PC-9 (cell line): ENCODE data around the gene SH3BP5L. TPM values are rescaled to one million over a fixed set of nuclear protein-coding genes. Genes with fewer than 3 reads are reported as not detected.
A peak's percentile ranks its signal among the peaks of the same experiment; 100 is the strongest.

Experiments
- BruUV-seq: library from RNA; stranded (reverse); fragments of 400-500 nt; replicated peaks from 2 replicates; lab custom pipeline; 2021; lab: Mats Ljungman, UMichigan
- CTCF ChIA-PET: fragments of 300-600 bp; sonication (Branson Sonifier 250); formaldehyde crosslinking; loops from one replicate; lab custom pipeline; 2022; ENCODE audit warnings: antibody characterized with exemption; lab: Charles Lee
- POLR2A ChIA-PET: fragments of 300-600 bp; sonication (Branson Sonifier 250); formaldehyde crosslinking; loops from one replicate; lab custom pipeline; 2022; ENCODE audit warnings: antibody characterized with exemption; ENCODE audit not compliant: unreplicated experiment; lab: Charles Lee
- DNase-seq, 2 experiments: peaks; one replicate each; pipeline versions ENCODE4 v3.0.0 to v3.0.0-alpha.2; 2015 to 2022; ENCODE audit warnings: mixed read lengths in 1 of 2
- H2AFZ ChIP-seq: fragments of 200-600 bp; sonication (generic); 2 replicates; pipeline ENCODE4 v1.8.1; 2017; ENCODE audit warnings: antibody characterized with exemption
- H3F3A ChIP-seq: fragments of 200-600 bp; sonication (generic); 2 replicates; pipeline ENCODE4 v1.8.1; 2017; ENCODE audit warnings: antibody characterized with exemption, mild to moderate bottlenecking, low read depth; ENCODE audit not compliant: insufficient read depth
- H3K27ac ChIP-seq: fragments of 200-600 bp; sonication (generic); 2 replicates; pipeline ENCODE4 v1.6.1; 2016; ENCODE audit warnings: mixed run types
- H3K27me3 ChIP-seq: fragments of 200-600 bp; sonication (generic); 2 replicates; pipeline ENCODE4 v1.6.1; 2016; ENCODE audit warnings: low read depth, mixed run types; ENCODE audit not compliant: insufficient read depth
- H3K36me3 ChIP-seq: fragments of 200-600 bp; sonication (generic); 2 replicates; pipeline ENCODE4 v1.6.1; 2016; ENCODE audit warnings: low read depth, mixed run types
- H3K4me1 ChIP-seq: fragments of 200-600 bp; sonication (generic); replicated peaks from 2 replicates; pipeline ENCODE4 v1.6.1; 2016; ENCODE audit warnings: mixed run types; ENCODE audit not compliant: insufficient read depth
- H3K4me2 ChIP-seq: fragments of 200-600 bp; sonication (generic); 2 replicates; pipeline ENCODE4 v1.6.1; 2017; ENCODE audit warnings: mixed run types
- H3K4me3 ChIP-seq: fragments of 200-600 bp; sonication (generic); 2 replicates; pipeline ENCODE4 v1.6.1; 2016; ENCODE audit warnings: mixed run types
- H3K79me2 ChIP-seq: fragments of 200-600 bp; sonication (generic); 2 replicates; pipeline ENCODE4 v1.6.1; 2017; ENCODE audit warnings: low read depth, mixed run types
- H3K9me2 ChIP-seq: fragments of 200-600 bp; sonication (generic); 2 replicates; pipeline ENCODE4 v1.8.1; 2017; ENCODE audit warnings: mild to moderate bottlenecking; ENCODE audit not compliant: insufficient read depth
- H3K9me3 ChIP-seq: fragments of 200-600 bp; sonication (generic); 2 replicates; pipeline ENCODE4 v1.8.1; 2016; ENCODE audit warnings: low read depth; ENCODE audit not compliant: insufficient read depth
- H4K20me1 ChIP-seq: fragments of 200-600 bp; sonication (generic); 2 replicates; pipeline ENCODE4 v1.8.1; 2017; ENCODE audit not compliant: insufficient read depth
- EZH2 ChIP-seq: fragments of 200-600 bp; sonication (generic); IDR thresholded peaks from 2 replicates; pipeline ENCODE4 v1.8.0; 2017; ENCODE audit warnings: antibody characterized with exemption, low read depth
- intact Hi-C: fragments of 100-400 bp; cut with micrococcal nuclease; formaldehyde crosslinking; loops from one replicate; pipeline ENCODE4 v1.10.0; 2022; ENCODE audit not compliant: unreplicated experiment
- total RNA-seq: library from RNA; stranded (reverse); gene quantifications from 2 replicates; pipeline ENCODE4 v1.2.3, GENCODE V29; 2021
- TF ChIP-seq, protein P1 (sequence below): fragments of 200-600 bp; sonication (generic); conservative IDR thresholded peaks from 2 replicates; pipeline ENCODE4 v1.6.1; 2017; ENCODE audit warnings: mixed run types, antibody characterized with exemption, mild to moderate bottlenecking, moderate library complexity

SH3BP5L gene
- total RNA-seq, 1 experiment from 2014 or later, result 24.6 TPM

DNA sequence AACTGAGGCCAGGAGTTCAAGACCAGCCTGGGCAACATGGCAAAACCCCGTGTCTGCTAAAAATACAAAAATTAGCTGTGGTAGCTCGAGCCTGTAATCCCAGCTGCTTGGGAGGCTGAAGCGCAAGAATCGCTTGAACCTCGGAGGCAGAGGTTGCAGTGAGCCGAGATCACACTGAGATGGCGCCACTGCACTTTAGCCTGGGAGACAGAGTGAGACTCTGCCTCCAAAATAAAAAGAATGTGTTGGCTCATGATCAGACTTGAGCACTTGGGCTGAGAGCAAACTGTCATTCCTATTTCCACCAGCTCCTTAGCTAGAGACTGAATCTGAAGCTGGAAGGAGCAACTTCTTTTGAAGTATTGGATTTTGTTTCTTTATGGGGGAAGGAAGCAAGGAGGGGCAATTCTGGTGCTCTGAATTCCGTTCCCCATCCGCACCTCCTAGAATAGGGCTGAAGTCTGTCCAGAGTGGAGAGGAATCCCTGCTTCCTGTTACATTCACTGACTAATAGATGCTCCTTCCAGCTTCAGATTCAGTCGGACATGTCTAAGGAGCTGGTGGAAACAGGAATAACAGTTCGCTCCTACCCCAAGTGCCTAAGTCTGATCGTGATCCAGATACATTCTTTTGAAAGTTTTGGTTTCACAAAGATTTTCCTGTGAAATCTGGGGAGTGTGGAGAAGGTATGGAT, 16.1 kb upstream of the SH3BP5L start:
- no TSS peak for BruUV-seq
- H3F3A ChIP-seq, result peaks cover 3% of the 10 kb centered on the region; the same call in 1 of the 2 replicates
- H3K4me1 ChIP-seq, result peaks cover 11% of the 10 kb centered on the region; the same call in 1 of the 2 replicates
- no peak overlapping the region for H3K27ac ChIP-seq
- H4K20me1 ChIP-seq, result no peaks in the 10 kb centered on the region
- TF ChIP-seq, protein P1, sequence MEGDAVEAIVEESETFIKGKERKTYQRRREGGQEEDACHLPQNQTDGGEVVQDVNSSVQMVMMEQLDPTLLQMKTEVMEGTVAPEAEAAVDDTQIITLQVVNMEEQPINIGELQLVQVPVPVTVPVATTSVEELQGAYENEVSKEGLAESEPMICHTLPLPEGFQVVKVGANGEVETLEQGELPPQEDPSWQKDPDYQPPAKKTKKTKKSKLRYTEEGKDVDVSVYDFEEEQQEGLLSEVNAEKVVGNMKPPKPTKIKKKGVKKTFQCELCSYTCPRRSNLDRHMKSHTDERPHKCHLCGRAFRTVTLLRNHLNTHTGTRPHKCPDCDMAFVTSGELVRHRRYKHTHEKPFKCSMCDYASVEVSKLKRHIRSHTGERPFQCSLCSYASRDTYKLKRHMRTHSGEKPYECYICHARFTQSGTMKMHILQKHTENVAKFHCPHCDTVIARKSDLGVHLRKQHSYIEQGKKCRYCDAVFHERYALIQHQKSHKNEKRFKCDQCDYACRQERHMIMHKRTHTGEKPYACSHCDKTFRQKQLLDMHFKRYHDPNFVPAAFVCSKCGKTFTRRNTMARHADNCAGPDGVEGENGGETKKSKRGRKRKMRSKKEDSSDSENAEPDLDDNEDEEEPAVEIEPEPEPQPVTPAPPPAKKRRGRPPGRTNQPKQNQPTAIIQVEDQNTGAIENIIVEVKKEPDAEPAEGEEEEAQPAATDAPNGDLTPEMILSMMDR, result peak; percentile 36; the same call in 1 of the 2 replicates
- no peak for TF ChIP-seq EZH2
- no peaks in the 10 kb centered on the region for H3K36me3 ChIP-seq
- H3K4me3 ChIP-seq, result no peak overlapping the region
- H2AFZ ChIP-seq, result no peak overlapping the region
- no peaks in the 10 kb centered on the region for H3K9me2 ChIP-seq
- no peaks in the 10 kb centered on the region for H3K9me3 ChIP-seq
- H3K79me2 ChIP-seq, result peaks cover 20% of the 10 kb centered on the region
- ChIA-PET CTCF (no interaction called here), POLR2A (no interaction called here)
- H3K27me3 ChIP-seq, result no peaks in the 10 kb centered on the region
- DNase-seq, result no peak
- intact Hi-C loops, result no loop called here
- no peak overlapping the region for H3K4me2 ChIP-seq

DNA sequence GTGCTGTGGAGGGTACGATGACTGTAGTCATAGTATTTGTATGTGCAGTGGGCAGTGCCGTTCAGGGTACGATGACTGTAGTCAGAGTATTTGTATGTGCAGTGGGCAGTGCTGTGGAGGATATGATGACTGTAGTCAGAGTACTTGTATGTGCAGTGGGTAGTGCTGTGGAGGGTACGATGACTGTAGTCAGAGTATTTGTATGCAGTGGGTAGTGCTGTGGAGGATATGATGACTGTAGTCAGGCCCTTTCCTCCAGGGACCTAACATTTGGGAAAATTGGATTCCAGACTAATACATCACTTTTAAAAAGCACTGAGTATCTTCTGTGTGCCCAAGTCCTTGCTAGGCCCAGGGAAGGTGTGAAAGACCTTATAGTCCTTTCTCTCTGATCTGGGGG, 15.2 kb upstream of the SH3BP5L start:
- Histone ChIP-seq H3K4me2 (no peak overlapping the region), H4K20me1 (no peaks in the 10 kb centered on the region), H3K4me1 (peaks cover 11% of the 10 kb centered on the region; the same call in 1 of the 2 replicates), H3K4me3 (no peak overlapping the region), H3K27ac (no peak overlapping the region), H3K9me3 (no peaks in the 10 kb centered on the region), H3K9me2 (no peaks in the 10 kb centered on the region), H3K36me3 (no peaks in the 10 kb centered on the region), H3F3A (peaks cover 3% of the 10 kb centered on the region; the same call in 1 of the 2 replicates), H3K27me3 (no peaks in the 10 kb centered on the region), H2AFZ (no peak overlapping the region), H3K79me2 (peaks cover 20% of the 10 kb centered on the region)
- no peak for TF ChIP-seq EZH2
- TF ChIP-seq, protein P1, result no peak
- ChIA-PET CTCF (no interaction called here), POLR2A (no interaction called here)
- BruUV-seq, result no TSS peak
- DNase-seq, result no peak
- intact Hi-C loops, result no loop called here

DNA sequence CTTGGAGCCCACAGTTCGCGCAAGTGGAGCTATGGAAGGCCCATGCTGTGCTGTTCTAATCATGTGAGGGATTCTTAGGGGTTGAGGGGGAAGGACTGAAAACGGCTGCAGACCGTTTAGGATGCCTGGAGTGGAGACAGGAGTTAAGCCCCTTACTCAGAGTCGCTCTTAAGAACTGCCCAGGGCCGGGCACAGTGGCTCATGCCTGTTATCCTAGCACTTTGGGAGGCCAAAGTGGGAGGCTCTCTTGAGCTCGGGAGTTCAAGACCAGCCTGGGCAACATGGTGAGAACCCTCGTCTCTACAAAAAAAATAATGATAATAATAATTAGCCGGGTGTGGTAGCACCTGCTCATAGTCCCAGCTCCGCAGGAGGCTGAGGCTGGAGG, 13.4 kb upstream of the SH3BP5L start:
- DNase-seq, result no peak
- BruUV-seq, result TSS peak; percentile 50
- Histone ChIP-seq H3K9me3 (no peaks in the 10 kb centered on the region), H2AFZ (peak overlapping the region; percentile 93), H3K4me3 (peak overlapping the region; percentile 83), H3K36me3 (no peaks in the 10 kb centered on the region), H3K27ac (peak overlapping the region; percentile 88), H3K9me2 (no peaks in the 10 kb centered on the region), H3K27me3 (no peaks in the 10 kb centered on the region), H3F3A (peaks cover 3% of the 10 kb centered on the region; the same call in 1 of the 2 replicates), H4K20me1 (no peaks in the 10 kb centered on the region), H3K4me2 (peak overlapping the region; percentile 95), H3K4me1 (peaks cover 11% of the 10 kb centered on the region; the same call in 1 of the 2 replicates), H3K79me2 (peaks cover 20% of the 10 kb centered on the region)
- ChIA-PET POLR2A (interaction anchor here (0.6 to 1.2 kb wide), 2 partner anchors 19 to 30 kb away, joined by 3 to 5 read pairs; no protein-coding TSS in a partner anchor), CTCF (interaction anchor here (0.7 kb wide), 1 partner anchor 19 kb away, joined by 17 read pairs; the partner anchor contains the start of gene ZNF692)
- intact Hi-C loops, result loop anchor here (2.0 kb wide), 1 partner anchor 68 kb away; the partner anchor contains the start of gene PGBD2
- TF ChIP-seq, protein P1, result no peak
- TF ChIP-seq EZH2, result no peak
